ENCODE measurements around the gene JCAD. TPM values are rescaled to one million over a fixed set of nuclear protein-coding genes. Genes with fewer than 3 reads are reported as not detected.

The JCAD gene
- total RNA-seq, 2 experiments from 2014 or later: not detected

DNA sequence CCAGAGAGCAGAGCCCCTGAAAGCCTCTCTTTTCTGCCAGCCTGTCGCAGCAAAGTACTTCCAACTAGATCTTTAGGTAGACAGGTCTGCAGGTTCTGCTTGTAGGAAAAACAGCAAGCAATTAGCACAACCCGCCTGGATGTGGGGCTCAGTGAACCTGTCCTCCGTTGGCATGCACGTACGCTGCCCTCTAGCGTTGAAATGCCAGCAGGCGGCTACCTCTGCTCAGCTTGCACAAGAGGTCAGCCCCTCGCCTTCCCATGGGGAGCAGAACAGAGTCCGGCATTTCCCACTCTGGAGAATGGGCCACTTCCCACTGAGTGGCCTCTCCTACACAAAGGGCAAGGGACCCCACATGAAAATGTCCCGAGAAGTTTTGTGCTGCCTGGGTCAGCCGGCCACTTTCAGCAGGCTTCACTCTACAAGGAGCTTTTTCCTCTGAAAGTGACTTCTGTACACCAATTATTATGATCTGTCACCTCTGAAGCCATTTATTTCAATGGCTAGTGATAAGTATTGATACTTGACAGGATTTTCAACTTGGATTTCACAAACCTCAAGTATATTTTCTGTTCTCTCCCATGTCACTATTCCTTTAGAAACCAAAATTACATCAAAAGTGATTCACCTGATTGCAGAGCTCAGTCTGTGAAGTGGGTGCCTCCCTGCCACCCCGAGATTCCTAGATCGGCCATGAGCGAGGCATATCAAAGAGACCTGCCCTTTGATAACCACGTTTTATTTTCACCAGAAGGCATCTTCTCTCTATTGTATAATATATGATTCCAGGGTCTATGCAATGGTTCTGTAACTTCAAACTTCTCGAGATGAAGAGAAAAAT is 56.7 kb downstream of the JCAD start:
- Mint-ChIP-seq H3K9me3 (no peaks in the 10 kb centered on the region), H3K36me3 (ENCODE audit: low read depth) (no peaks in the 10 kb centered on the region), H3K4me1 (ENCODE audit: low read depth) (peaks cover 7% of the 10 kb centered on the region), H3K4me3 (no peak overlapping the region), H3K27me3 (peaks cover 43% of the 10 kb centered on the region), H3K27ac (no peak overlapping the region)
- TF ChIP-seq, protein P1, sequence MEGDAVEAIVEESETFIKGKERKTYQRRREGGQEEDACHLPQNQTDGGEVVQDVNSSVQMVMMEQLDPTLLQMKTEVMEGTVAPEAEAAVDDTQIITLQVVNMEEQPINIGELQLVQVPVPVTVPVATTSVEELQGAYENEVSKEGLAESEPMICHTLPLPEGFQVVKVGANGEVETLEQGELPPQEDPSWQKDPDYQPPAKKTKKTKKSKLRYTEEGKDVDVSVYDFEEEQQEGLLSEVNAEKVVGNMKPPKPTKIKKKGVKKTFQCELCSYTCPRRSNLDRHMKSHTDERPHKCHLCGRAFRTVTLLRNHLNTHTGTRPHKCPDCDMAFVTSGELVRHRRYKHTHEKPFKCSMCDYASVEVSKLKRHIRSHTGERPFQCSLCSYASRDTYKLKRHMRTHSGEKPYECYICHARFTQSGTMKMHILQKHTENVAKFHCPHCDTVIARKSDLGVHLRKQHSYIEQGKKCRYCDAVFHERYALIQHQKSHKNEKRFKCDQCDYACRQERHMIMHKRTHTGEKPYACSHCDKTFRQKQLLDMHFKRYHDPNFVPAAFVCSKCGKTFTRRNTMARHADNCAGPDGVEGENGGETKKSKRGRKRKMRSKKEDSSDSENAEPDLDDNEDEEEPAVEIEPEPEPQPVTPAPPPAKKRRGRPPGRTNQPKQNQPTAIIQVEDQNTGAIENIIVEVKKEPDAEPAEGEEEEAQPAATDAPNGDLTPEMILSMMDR (IDR thresholded peaks at IDR 0.05): peak; percentile 86
- DNase-seq: peak; percentile 80
- intact Hi-C loops (cut with micrococcal nuclease): no loop called here
- ChIA-PET CTCF (interaction anchor here (0.8 to 3.1 kb wide), 18 partner anchors 11 to 485 kb away, joined by 3 to 27 read pairs (median 4); no protein-coding TSS in a partner anchor), POLR2A (no interaction called here)
- ATAC-seq: peak; percentile 81

DNA sequence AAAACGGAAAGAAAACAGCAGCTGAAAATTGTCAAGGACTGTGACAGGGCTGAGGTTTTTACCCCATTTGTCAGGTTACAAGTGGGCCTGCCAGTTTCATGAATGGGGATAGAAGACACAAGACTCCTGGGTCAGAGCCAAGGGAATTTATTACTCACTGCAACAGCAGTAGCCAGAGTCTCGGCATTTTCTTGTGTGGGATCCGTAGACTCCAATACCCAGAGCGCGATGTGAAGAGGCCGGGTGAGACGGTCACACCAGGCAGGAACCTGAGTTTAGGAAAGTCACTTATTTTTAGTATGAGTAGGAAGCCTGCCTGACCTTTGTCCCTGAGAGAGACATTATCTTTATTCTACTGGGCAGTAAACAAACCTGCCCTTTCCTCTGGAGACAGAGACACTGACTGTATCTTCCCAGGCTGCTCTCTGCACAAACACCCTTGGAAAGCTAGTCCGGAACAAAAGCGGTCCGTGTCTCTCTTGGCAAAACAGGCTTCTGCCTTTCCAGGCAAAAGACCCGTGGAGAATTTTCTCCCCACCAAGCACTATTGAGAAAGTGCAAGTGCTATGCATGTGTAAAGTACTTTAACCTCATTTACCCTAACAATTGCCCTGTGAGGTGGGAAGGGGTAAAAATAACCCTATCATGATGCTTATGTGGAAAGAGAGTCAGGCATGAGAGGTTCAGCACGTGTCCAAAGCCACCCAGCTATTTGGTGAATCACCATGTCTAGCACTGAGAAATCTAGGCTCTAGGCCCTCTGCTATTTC is 58.4 kb downstream of the JCAD start:
- Mint-ChIP-seq H3K27me3 (peaks cover 47% of the 10 kb centered on the region), H3K4me1 (ENCODE audit: low read depth) (peaks cover 5% of the 10 kb centered on the region), H3K36me3 (ENCODE audit: low read depth) (no peaks in the 10 kb centered on the region), H3K9me3 (no peaks in the 10 kb centered on the region), H3K27ac (no peak overlapping the region), H3K4me3 (no peak overlapping the region)
- intact Hi-C loops (cut with micrococcal nuclease): no loop called here
- ChIA-PET CTCF (interaction anchor here (0.7 to 2.2 kb wide), 5 partner anchors 40 to 241 kb away, joined by 3 to 9 read pairs (median 3); no protein-coding TSS in a partner anchor), POLR2A (no interaction called here)
- TF ChIP-seq, protein P1 (IDR thresholded peaks at IDR 0.05): no peak
- DNase-seq (no peak), ATAC-seq (no peak)

DNA sequence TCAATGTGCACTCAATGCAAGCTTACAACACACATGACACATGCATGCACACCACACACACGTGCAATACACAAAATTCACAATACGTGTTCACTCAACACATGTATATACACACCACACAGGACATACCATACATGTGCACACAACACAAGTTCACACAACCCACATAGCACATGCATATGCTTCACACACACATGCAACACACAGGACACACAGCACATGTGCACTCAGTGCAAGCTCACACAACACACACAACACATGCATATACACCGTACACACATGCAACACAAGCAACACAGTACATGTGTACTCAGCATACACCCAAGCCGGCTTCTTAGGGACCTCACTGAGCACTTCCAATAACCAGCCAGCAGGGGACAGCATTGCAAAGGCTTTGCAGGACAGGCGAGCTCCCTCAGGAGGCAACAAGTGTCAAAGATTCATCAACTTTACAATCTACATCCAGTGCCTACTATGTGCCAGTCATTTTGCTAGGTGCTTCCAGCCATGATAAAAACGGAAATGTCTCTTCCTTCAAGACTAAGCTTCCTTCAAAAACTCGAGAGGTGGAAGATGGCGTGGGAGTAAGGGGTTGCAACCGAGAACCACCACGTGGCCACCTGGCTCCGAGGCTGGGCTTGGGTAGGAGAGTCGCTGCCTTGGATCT is 61.1 kb downstream of the JCAD start:
- ATAC-seq: peak; percentile 89
- TF ChIP-seq, protein P1 (IDR thresholded peaks at IDR 0.05): peak; percentile 96
- no peaks in the 10 kb centered on the region for H3K9me3 Mint-ChIP-seq
- no peak overlapping the region for H3K27ac Mint-ChIP-seq
- H3K4me3 Mint-ChIP-seq: no peak overlapping the region
- ChIA-PET POLR2A (no interaction called here), CTCF (interaction anchor here (0.5 to 3.4 kb wide), 37 partner anchors 11 to 593 kb away, joined by 3 to 19 read pairs (median 4); no protein-coding TSS in a partner anchor)
- H3K4me1 Mint-ChIP-seq (ENCODE audit: low read depth): peaks cover 5% of the 10 kb centered on the region
- intact Hi-C loops (cut with micrococcal nuclease): loop anchor here (5.0 kb wide), 1 partner anchor 244 kb away; no protein-coding TSS in a partner anchor
- peak; percentile 85 for DNase-seq
- H3K27me3 Mint-ChIP-seq: peaks cover 49% of the 10 kb centered on the region
- no peaks in the 10 kb centered on the region for H3K36me3 Mint-ChIP-seq (ENCODE audit: low read depth)

DNA sequence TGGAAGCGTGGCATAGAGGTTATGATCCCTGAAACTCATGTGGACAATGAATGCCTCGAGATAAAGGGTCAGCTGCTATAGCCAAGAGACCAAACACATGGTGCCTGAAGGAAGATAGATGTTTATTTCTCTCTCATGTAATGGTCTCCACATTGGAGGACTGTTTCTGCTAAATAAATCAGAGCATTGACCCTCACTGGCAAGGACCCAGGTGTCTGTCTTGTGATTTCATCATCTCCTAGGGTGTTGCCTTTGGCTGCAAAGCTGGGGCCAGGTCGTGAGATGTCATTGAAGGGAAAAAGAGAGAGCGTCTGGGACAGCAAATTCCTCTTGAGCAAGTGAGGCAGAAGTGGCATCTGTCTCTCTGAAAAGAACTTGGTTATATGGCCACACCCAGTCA is 64.6 kb downstream of the JCAD start:
- DNase-seq (no peak), ATAC-seq (no peak)
- Mint-ChIP-seq H3K27me3 (peaks cover 51% of the 10 kb centered on the region), H3K27ac (no peak overlapping the region), H3K4me3 (no peak overlapping the region), H3K9me3 (no peaks in the 10 kb centered on the region), H3K36me3 (ENCODE audit: low read depth) (no peaks in the 10 kb centered on the region), H3K4me1 (ENCODE audit: low read depth) (peaks cover 2% of the 10 kb centered on the region)
- ChIA-PET CTCF (no interaction called here), POLR2A (no interaction called here)
- TF ChIP-seq, protein P1 (IDR thresholded peaks at IDR 0.05): no peak
- intact Hi-C loops (cut with micrococcal nuclease): loop anchor here (5.0 kb wide), 1 partner anchor 247 kb away; no protein-coding TSS in a partner anchor
